Kidney tubule cell (primary cell): Measurements from ENCODE around the gene DRC3.
A peak's percentile ranks its signal among the peaks of the same experiment; 100 is the strongest.

ENCODE experiments used
- DNase-seq: peaks from one replicate; pipeline ENCODE4 v3.0.0-alpha.2; 2018; ENCODE audit warnings: low spot score

DRC3 gene

GRCh38 chr17:17972126-17972951 lies at the start of gene DRC3, which contains the start of gene TOM1L2:
DRC3 (plus strand) TSS chr17:17972862; CDS start chr17:17977599, 4,737 bp downstream.
TOM1L2 (minus strand) TSS chr17:17972400; CDS start chr17:17972313, 87 bp downstream.
- DNase-seq = peak; percentile 100

DNA sequence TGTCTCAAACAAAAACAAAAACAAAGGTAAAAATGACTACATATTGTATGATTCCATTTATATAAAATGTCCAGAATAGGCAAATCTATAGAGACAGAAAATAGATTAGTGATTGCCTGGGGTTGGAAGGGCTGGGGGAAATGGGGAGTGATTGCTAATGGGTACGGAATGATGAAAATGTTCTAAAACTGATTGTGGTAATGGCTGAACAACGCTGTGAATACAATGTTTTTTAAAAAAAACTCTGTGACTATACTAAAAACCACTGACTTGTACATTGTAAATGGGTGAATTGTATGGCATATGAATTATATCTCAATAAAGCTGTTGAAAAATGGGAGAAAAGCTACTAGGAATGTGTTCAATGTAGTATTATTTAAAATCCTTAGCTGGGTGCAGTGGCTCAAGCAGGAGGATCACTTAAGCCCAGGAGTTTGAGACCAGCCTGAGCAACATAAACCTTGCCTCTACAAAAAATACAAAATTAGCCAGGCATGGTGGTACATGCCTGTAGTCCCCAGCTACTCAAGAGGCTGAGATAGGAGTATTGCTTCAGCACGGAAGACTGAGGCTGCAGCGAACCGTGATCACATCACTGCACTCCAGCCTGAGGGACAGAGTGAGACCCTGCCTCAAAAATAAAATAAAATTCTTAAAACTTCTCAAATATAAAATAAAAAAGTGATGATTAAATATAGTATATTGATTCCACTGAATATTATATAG lies 48.4 kb upstream of the DRC3 start:
- no peak for DNase-seq

DNA sequence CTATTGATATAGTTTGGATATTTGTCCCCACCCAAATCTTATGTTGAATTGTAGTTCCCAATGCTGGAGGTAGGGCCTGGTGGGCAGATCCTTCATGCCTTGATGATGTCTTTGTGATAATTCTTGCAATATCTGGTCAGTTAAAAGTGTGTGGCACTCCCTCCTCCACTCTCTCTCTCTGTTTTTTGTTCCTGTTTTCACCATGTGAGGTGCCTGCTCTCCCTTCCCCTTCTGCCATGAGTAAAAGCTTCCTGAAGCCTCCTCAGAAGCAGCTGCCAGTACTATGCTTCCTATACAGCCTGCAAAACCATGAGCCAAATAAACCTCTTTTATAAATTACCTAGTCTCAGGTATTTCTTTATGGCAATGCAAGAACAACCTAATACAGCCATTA lies 47.8 kb upstream of the DRC3 start:
- no peak for DNase-seq

GRCh38 chr17:17926036-17926435 lies 46.6 kb upstream of the DRC3 start:
- DNase-seq = no peak

DNA sequence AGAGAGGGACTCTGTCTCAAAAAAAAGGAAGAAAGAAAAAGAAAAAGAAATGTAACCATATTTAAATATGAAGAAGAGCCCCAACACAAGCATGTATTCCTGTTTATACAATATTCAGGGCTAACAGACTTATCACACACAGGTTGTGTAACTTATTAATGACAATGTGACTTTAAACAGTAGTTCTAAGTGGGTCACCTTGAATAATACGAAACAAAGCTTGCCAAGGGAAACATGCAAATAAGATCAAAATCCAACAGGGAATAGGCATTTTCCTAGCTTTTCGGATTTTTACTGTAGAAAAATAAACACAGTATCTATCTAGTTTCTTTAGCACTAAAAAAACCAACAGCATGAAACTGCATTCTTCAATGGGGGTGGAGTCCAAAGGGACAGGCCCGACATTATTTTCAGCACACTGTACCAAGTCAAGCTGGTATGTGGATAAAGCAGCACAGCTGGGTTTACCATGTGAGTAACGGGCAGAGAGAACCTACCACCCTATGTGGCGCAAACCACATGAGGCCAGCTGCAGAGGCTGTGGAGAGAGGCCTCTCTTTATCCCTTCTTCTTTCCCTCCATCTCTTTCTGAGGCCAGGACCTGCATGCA lies 45.7 kb upstream of the DRC3 start:
- DNase-seq = no peak

- peak; percentile 18 for DNase-seq
Measured at GRCh38 chr17:17928398-17929287, 44.0 kb upstream of the DRC3 start.

GRCh38 chr17:17929655-17930380 lies 42.8 kb upstream of the DRC3 start:
- DNase-seq = peak; percentile 58

- no peak for DNase-seq
Measured at GRCh38 chr17:17930674-17931073, 42.0 kb upstream of the DRC3 start.

DNA sequence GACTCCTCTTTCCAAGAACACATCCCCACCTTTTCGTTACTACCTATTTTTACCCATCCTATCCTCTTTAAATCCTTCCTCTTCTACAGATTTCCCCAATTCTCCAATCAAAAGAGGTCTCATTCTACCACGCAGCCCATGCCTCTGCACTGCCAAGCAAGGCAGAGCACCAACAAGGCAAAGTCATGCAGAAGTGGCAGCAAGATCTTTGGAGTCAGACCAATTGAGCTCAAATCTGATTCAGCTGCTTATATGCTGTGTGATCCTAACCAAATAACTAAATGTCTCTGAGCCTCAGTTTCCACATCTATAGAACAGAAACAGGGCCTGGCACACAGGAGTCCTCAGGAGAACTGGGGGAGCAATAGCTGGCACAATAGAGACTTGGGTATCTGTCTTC lies 41.5 kb upstream of the DRC3 start:
- DNase-seq = no peak

- DNase-seq = peak; percentile 33
Measured at GRCh38 chr17:17933775-17934174, 38.9 kb upstream of the DRC3 start.

DNA sequence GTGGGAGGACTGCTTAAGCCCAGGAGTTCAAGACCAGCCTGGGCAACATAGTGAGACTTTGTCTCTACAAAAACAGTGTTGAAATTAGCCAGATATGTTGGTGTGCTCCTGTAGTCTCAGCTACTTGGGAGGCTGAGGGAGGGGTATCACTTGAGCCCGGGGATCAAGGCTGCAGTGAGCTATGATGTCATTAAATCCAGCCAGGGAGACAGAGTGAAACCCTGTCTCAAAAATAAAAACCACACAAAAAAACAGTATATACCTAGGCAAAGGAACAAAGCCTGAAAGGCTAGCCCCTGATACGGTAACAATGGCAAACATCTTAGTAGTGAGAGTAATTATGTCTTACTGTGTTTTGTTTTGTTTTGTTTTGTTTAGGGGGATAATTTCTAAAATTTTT lies 38.4 kb upstream of the DRC3 start:
- no peak for DNase-seq

DNA sequence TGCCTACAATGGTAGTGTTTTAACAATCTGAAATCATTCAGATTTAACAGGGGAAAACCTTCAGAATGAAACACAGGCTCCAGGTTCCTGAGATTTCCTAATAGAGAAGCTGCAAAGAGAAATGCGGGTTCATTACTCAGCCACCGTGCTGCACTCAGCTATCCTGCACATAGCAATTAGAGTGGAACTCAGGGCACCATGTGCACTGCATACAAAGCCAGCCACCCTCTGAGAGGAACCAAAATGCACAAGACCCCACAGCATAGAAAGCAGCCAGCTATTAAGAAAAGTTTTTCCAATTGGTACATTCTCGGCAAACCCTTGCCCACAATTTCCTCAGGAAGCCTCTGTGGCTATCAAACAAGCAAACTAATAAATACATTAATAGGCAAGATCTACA lies 37.9 kb upstream of the DRC3 start:
- no peak for DNase-seq

DNA sequence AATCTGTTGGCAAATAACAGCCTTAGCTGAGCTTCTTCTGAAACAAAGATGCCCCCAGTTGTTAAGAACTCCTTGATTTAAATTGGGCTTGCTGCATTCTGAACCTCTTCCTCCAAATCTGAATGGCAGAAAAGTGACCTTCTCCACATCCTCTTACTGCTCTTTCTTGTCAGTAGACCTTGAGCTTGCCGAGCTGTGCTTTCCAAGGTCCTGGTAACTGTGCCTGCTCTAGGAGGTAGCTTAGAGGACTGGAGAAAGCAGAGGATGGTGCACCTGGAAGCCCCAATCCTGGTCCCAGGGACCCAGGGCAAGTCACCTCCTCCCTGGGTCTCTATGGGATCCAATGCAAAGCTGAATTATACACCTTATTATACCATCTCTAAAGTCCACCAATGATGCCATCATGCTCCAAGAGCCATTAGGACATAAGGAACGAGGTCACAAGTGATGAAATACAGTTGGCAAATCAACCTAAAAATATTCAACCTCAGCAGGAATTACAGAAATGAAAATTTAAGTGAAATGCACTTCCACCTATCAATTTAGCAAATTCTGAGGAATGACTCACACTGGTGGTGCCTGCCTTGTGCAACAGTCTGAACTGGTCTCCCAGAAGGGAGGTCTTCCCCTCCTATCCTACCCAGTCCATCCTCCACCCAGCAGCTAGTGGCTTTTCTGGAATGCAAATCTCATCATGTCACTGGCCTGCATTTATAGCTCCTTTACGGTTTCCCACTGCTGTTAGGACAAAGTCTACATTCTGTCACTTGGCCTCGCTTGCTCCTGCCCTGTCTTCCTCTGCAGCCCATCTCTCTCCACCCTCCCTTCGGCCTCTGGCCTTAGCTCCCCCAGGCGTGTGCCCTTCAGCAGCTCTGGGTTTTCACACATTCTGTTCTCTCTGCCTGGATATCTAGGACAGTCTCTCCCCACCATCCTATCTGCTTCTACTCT lies 37.1 kb upstream of the DRC3 start:
- peak; percentile 59 for DNase-seq

DNA sequence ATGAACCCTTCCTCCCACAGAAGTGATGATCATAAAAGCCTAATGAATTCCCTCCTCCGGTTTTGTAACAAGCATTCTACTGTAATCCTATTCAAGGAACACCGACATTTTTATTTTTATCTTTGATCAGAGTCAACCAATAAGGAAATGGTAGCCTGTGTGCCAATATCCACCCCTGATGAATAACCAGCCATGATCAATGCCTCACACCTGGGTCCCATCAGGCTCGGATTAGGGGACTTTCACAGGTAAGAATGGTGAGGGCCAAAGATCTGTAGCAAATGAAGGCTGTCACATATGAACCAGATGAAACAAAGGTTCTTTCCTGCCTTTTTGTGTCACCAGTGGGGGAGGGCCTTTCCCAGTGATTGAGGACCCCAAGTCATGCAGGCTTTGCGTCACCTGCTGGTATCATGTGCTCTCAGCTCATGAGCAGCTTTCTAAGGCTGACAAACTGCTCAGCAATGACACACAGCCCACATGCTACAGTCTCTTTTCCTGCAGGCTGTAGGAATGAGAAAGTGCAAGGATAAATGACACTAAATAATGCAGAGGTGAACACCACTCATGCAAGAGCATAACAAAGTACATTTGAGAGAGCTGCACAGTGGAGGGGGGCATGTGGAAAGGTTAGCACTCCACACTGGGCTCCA lies 35.3 kb upstream of the DRC3 start:
- DNase-seq = peak; percentile 57

- no peak for DNase-seq
Measured at GRCh38 chr17:17937958-17938357, 34.7 kb upstream of the DRC3 start.

DNA sequence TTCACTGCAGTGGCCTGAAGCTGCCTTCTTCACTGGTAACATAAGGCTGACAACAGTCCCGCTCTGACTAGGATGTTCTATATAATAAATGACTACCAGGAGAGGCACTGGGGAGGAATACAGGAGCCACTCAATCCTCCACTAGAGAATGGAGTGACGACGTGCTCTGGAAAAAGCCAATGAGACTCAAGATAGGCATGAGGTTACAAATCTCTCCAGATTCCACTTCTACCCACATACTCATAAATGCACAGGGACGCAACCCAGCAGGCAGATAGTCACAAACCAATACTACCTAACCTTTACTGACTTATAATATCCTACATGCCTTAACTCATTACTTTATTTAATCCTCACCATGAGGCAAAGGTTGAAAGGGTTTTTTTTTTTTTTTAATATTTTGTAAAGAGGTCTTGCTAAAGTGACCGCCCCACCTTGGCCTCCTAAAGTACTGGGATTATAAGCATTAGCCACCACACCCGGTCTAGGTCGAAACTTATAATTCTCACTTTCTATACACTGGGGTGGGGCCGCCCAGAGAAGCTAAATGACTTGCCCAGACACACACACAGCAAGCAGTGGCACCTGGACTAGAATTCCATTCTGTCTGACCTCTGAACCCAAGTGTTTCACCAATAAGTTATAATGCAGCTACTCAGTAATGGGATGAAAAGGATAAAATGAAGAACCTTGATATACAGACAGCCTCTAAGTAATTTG lies 34.1 kb upstream of the DRC3 start:
- no peak for DNase-seq

GRCh38 chr17:17939941-17940340 lies 32.7 kb upstream of the DRC3 start:
- DNase-seq = peak; percentile 15

DNA sequence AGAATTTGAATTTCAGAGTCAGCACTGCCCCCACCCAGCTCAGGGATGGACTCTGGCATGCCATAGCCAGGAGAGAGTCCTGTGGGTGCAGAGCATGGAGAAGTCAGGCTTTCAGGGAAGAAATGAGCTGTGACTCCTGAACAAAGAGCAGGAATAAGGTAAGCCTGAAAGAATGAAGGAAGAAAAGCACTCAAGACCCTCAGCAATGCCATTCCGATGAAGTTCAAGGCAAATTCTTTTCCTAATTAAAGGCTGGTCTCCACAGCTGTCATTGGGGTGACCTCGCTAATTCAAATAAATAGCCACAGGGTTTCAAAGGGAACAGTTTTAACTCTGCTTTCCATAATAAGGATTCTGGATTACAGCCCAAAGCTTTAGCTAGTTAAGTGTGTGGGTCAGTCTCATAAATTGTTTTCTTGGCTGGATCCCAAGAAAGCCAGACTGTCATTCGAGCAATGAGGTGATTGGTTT lies 32.2 kb upstream of the DRC3 start:
- peak; percentile 57 for DNase-seq

- no peak for DNase-seq
Measured at GRCh38 chr17:17941015-17941414, 31.6 kb upstream of the DRC3 start.
